SK-N-SH (cell line): ENCODE results near the gene EPHA3. TPM values are rescaled to one million over a fixed set of nuclear protein-coding genes. Genes with fewer than 3 reads are reported as not detected.

Source experiments
- CTCF ChIA-PET: fragments of 300-600, 350-600 bp; formaldehyde crosslinking; extraction: SDS; loops from one replicate; lab custom pipeline; 2021; lab: Yijun Ruan, JAX
- POLR2A ChIA-PET: fragments of 350-600 bp; sonication (Branson Sonifier 250); formaldehyde crosslinking; extraction: SDS; loops from one replicate; lab custom pipeline; 2020; ENCODE audit warnings: antibody characterized with exemption, inconsistent platforms; lab: Yijun Ruan, JAX
- DNase-seq: peaks from one replicate; pipeline ENCODE4 v3.0.0; 2012
- H2AFZ ChIP-seq: fragments of 200-600 bp; sonication (generic); 2 replicates; pipeline ENCODE4 v1.8.1; 2016; ENCODE audit warnings: antibody characterized with exemption, mild to moderate bottlenecking, low read depth
- H3F3A ChIP-seq: fragments of 200-600 bp; sonication (generic); replicated peaks from 2 replicates; pipeline ENCODE3; 2016; ENCODE audit warnings: antibody characterized with exemption, mild to moderate bottlenecking; ENCODE audit not compliant: insufficient read depth
- H3K27ac ChIP-seq, 2 experiments: fragments of 200-500 bp in 1 of 2; fragments of 200-600 bp in 1 of 2; sonication (Bioruptor generic) in 1 of 2; sonication (generic), shearing (Covaris generic) in 1 of 2; 2 replicates each; pipeline versions ENCODE4 v1.5.1 to v1.6.1; 2014 to 2016; ENCODE audit warnings: low read depth in 2 of 2, inconsistent platforms in 1 of 2, low read length in 1 of 2, mild to moderate bottlenecking in 1 of 2, mixed read lengths in 1 of 2
- H3K27me3 ChIP-seq: fragments of 200-600 bp; sonication (generic), shearing (Covaris generic); 2 replicates; pipeline ENCODE4 v1.6.1; 2016; ENCODE audit warnings: mixed run types; ENCODE audit not compliant: insufficient read depth
- H3K36me3 ChIP-seq, 2 experiments: fragments of 200-500 bp in 1 of 2; fragments of 200-600 bp in 1 of 2; sonication (Bioruptor generic) in 1 of 2; sonication (generic) in 1 of 2; replicated peaks in 1 of 2; 2 replicates each; pipeline versions ENCODE3 to v1.5.1; 2014 to 2016; ENCODE audit warnings: low read length in 1 of 2, mild to moderate bottlenecking in 1 of 2; ENCODE audit not compliant: insufficient read depth in 2 of 2, control insufficient read depth in 1 of 2
- H3K4me1 ChIP-seq, 2 experiments: fragments of 200-500 bp in 1 of 2; fragments of 200-600 bp in 1 of 2; sonication (Bioruptor generic) in 1 of 2; sonication (generic), shearing (Covaris generic) in 1 of 2; 2 replicates each; pipeline versions ENCODE4 v1.5.1 to v1.6.1; 2014 to 2016; ENCODE audit warnings: low read depth in 1 of 2, low read length in 1 of 2, mixed run types in 1 of 2; ENCODE audit not compliant: insufficient read depth in 2 of 2, control insufficient read depth in 1 of 2
- H3K4me2 ChIP-seq: fragments of 200-600 bp; sonication (generic), shearing (Covaris generic); 2 replicates; pipeline ENCODE4 v1.6.1; 2017; ENCODE audit warnings: mixed run types
- H3K4me3 ChIP-seq, 2 experiments: fragments of 200-500 bp in 1 of 2; fragments of 200-600 bp in 1 of 2; sonication (Bioruptor generic) in 1 of 2; sonication (generic), shearing (Covaris generic) in 1 of 2; 2 replicates each; pipeline versions ENCODE4 v1.5.1 to v1.8.1; 2014 to 2016; ENCODE audit warnings: low read depth in 2 of 2, inconsistent platforms in 1 of 2, low read length in 1 of 2, mild to moderate bottlenecking in 1 of 2, mixed read lengths in 1 of 2, moderate library complexity in 1 of 2
- H3K79me2 ChIP-seq: fragments of 200-600 bp; sonication (generic); 2 replicates; pipeline ENCODE4 v1.8.1; 2017; ENCODE audit warnings: mild to moderate bottlenecking; ENCODE audit not compliant: insufficient read depth
- H3K9ac ChIP-seq: fragments of 200-600 bp; sonication (generic); 2 replicates; pipeline ENCODE4 v1.6.1; 2017; ENCODE audit warnings: mixed run types
- H3K9me2 ChIP-seq: fragments of 200-600 bp; sonication (generic); 2 replicates; pipeline ENCODE4 v1.6.1; 2017; ENCODE audit warnings: mixed run types
- H3K9me3 ChIP-seq: fragments of 200-600 bp; sonication (generic); 2 replicates; pipeline ENCODE4 v1.6.1; 2017; ENCODE audit warnings: mixed run types, mild to moderate bottlenecking, moderate library complexity
- H4K20me1 ChIP-seq: fragments of 200-600 bp; sonication (generic); 2 replicates; pipeline ENCODE4 v1.6.1; 2017; ENCODE audit warnings: mild to moderate bottlenecking, mixed run types; ENCODE audit not compliant: insufficient read depth
- CHD2 ChIP-seq: fragments of 150-350 bp; IDR thresholded peaks from 2 replicates; pipeline ENCODE4 v1.6.1; 2018; ENCODE audit warnings: low read length; ENCODE audit not compliant: partially characterized antibody
- ELF1 ChIP-seq: IDR thresholded peaks from 2 replicates; pipeline ENCODE4 v1.4.0; 2012
- EP300 ChIP-seq, 2 experiments: IDR thresholded peaks; 2 replicates each; pipeline versions ENCODE4 v1.4.0 to v1.6.1; 2012; ENCODE audit warnings: borderline replicate concordance in 1 of 2, low read depth in 1 of 2, low read length in 1 of 2
- EZH2phosphoT487 ChIP-seq: fragments of 200-600 bp; sonication (generic); IDR thresholded peaks from 2 replicates; pipeline ENCODE4 v1.6.1; 2017; ENCODE audit warnings: low read depth, mixed run types, mild to moderate bottlenecking, antibody characterized with exemption, moderate library complexity, borderline replicate concordance
- FOSL2 ChIP-seq: IDR thresholded peaks from 2 replicates; pipeline ENCODE4 v1.4.0; 2012; ENCODE audit warnings: low read depth, mild to moderate bottlenecking, moderate library complexity, borderline replicate concordance
- FOXJ3 ChIP-seq: sonication (generic); formaldehyde crosslinking; IDR thresholded peaks from 2 replicates; pipeline ENCODE4 v1.5.1; 2020; ENCODE audit warnings: mild to moderate bottlenecking, missing genetic modification reagents
- GATA2 ChIP-seq: sonication (generic); formaldehyde crosslinking; IDR thresholded peaks from 2 replicates; pipeline ENCODE4 v1.5.0; 2020; ENCODE audit warnings: mild to moderate bottlenecking, missing genetic modification reagents
- MEF2A ChIP-seq: IDR thresholded peaks from 2 replicates; pipeline ENCODE4 v1.4.0; 2012; ENCODE audit warnings: low read depth, borderline replicate concordance
- NRF1 ChIP-seq: IDR thresholded peaks from 2 replicates; pipeline ENCODE4 v1.6.1; 2012; ENCODE audit warnings: low read depth, mild to moderate bottlenecking, low read length
- PBX3 ChIP-seq: IDR thresholded peaks from 2 replicates; pipeline ENCODE4; 2012
- RAD21 ChIP-seq: IDR thresholded peaks from 2 replicates; pipeline ENCODE4 v1.6.1; 2012; ENCODE audit warnings: mild to moderate bottlenecking, low read length
- TAF1 ChIP-seq: IDR thresholded peaks from 2 replicates; pipeline ENCODE4 v1.6.1; 2012; ENCODE audit warnings: low read depth, mild to moderate bottlenecking, low read length, moderate library complexity, borderline replicate concordance
- TEAD4 ChIP-seq: IDR thresholded peaks from 2 replicates; pipeline ENCODE4 v1.4.0; 2012; ENCODE audit warnings: mild to moderate bottlenecking, borderline replicate concordance; ENCODE audit not compliant: insufficient read depth
- USF1 ChIP-seq: IDR thresholded peaks from 2 replicates; pipeline ENCODE4 v1.4.0; 2012; ENCODE audit warnings: low read depth, borderline replicate concordance
- whole genome bisulfite sequencing: methylation state at CpG from one replicate; pipeline ENCODE4 v1.1.6; 2017; ENCODE audit warnings: low lambda C conversion rate; 5-methylcytosine and 5-hydroxymethylcytosine counted together
- polyA plus RNA-seq, 3 experiments: library from polyadenylated mRNA; depleted of rRNA; stranded (reverse); fragments of >200 nt; gene quantifications; 2 replicates each; pipeline ENCODE4 v1.2.3, GENCODE V29; 2012
- TF ChIP-seq, protein P1 (sequence below): fragments of 200-600 bp; sonication (generic); IDR thresholded peaks from 2 replicates; pipeline ENCODE4 v1.6.1; 2017; ENCODE audit warnings: antibody characterized with exemption, mild to moderate bottlenecking, moderate library complexity
- TF ChIP-seq, protein P2 (sequence below): IDR thresholded peaks from 2 replicates; pipeline ENCODE4 v1.6.1; 2012; ENCODE audit warnings: mild to moderate bottlenecking, low read depth, low read length, moderate library complexity

The EPHA3 gene
- polyA plus RNA-seq, 1 of the 3 experiments (the other 2 are of a cell fraction), result not detected

GRCh38 chr3:89300526-89300925, 193.1 kb downstream of the EPHA3 start (continued):
- TF ChIP-seq, protein P1, sequence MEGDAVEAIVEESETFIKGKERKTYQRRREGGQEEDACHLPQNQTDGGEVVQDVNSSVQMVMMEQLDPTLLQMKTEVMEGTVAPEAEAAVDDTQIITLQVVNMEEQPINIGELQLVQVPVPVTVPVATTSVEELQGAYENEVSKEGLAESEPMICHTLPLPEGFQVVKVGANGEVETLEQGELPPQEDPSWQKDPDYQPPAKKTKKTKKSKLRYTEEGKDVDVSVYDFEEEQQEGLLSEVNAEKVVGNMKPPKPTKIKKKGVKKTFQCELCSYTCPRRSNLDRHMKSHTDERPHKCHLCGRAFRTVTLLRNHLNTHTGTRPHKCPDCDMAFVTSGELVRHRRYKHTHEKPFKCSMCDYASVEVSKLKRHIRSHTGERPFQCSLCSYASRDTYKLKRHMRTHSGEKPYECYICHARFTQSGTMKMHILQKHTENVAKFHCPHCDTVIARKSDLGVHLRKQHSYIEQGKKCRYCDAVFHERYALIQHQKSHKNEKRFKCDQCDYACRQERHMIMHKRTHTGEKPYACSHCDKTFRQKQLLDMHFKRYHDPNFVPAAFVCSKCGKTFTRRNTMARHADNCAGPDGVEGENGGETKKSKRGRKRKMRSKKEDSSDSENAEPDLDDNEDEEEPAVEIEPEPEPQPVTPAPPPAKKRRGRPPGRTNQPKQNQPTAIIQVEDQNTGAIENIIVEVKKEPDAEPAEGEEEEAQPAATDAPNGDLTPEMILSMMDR, result no peak
- TF ChIP-seq NRF1 (no peak), FOXJ3 (CRISPR knock-in tag) (no peak), GATA2 (CRISPR knock-in tag) (no peak), FOSL2 (no peak), ELF1 (no peak), USF1 (no peak), CHD2 (no peak), TEAD4 (no peak), TAF1 (no peak), MEF2A (no peak)
- TF ChIP-seq, protein P2, sequence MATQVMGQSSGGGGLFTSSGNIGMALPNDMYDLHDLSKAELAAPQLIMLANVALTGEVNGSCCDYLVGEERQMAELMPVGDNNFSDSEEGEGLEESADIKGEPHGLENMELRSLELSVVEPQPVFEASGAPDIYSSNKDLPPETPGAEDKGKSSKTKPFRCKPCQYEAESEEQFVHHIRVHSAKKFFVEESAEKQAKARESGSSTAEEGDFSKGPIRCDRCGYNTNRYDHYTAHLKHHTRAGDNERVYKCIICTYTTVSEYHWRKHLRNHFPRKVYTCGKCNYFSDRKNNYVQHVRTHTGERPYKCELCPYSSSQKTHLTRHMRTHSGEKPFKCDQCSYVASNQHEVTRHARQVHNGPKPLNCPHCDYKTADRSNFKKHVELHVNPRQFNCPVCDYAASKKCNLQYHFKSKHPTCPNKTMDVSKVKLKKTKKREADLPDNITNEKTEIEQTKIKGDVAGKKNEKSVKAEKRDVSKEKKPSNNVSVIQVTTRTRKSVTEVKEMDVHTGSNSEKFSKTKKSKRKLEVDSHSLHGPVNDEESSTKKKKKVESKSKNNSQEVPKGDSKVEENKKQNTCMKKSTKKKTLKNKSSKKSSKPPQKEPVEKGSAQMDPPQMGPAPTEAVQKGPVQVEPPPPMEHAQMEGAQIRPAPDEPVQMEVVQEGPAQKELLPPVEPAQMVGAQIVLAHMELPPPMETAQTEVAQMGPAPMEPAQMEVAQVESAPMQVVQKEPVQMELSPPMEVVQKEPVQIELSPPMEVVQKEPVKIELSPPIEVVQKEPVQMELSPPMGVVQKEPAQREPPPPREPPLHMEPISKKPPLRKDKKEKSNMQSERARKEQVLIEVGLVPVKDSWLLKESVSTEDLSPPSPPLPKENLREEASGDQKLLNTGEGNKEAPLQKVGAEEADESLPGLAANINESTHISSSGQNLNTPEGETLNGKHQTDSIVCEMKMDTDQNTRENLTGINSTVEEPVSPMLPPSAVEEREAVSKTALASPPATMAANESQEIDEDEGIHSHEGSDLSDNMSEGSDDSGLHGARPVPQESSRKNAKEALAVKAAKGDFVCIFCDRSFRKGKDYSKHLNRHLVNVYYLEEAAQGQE, result no peak
- TF ChIP-seq, all 33 proteins: peak for 0

GRCh38 chr3:89300981-89301380, 193.6 kb downstream of the EPHA3 start:
- ChIA-PET POLR2A (no interaction called here), CTCF (no interaction called here)
- H3K9me2 ChIP-seq, result no peaks in the 10 kb centered on the region
- H3K9me3 ChIP-seq, result no peaks in the 10 kb centered on the region
- no peaks in the 10 kb centered on the region for H3K4me1 ChIP-seq
- no peak overlapping the region for H3K4me3 ChIP-seq
- H3K27ac ChIP-seq, result no peak overlapping the region
- no peaks in the 10 kb centered on the region for H4K20me1 ChIP-seq
- no peaks in the 10 kb centered on the region for H3K36me3 ChIP-seq
- H3K9ac ChIP-seq, result no peak overlapping the region
- H3K4me2 ChIP-seq, result no peak overlapping the region
- no peaks in the 10 kb centered on the region for H3K79me2 ChIP-seq
- no peaks in the 10 kb centered on the region for H3F3A ChIP-seq
- no peak for DNase-seq
- H2AFZ ChIP-seq, result no peak overlapping the region
- H3K27me3 ChIP-seq, result no peaks in the 10 kb centered on the region
- WGBS, result 1% methylated on average over 2 of the region's 2 CpGs
- TF ChIP-seq, protein P1, result no peak
- TF ChIP-seq RAD21, result no peak
- TF ChIP-seq EP300 (IDR thresholded peaks at IDR 0.05; ENCODE audit: borderline replicate concordance in 1 of 2, low read depth in 1 of 2, low read length in 1 of 2), result no peak
- no peak for TF ChIP-seq ELF1
- TF ChIP-seq PBX3, result no peak
- TF ChIP-seq EZH2phosphoT487, result no peak
